Ishikawa (cell line): ENCODE measurements around the gene BAZ1B.

Experiments
- CEBPB ChIP-seq: IDR thresholded peaks from 2 replicates; pipeline ENCODE4 v1.6.1; 2012
- EGR1 ChIP-seq: IDR thresholded peaks from 2 replicates; pipeline ENCODE4 v1.6.1; 2012
- EP300 ChIP-seq: IDR thresholded peaks from 2 replicates; pipeline ENCODE4 v1.6.1; 2012; ENCODE audit warnings: borderline replicate concordance
- FOXM1 ChIP-seq: IDR thresholded peaks from 2 replicates; pipeline ENCODE4 v1.6.1; 2012; ENCODE audit warnings: low read depth, borderline replicate concordance
- MAX ChIP-seq: IDR thresholded peaks from 2 replicates; pipeline ENCODE4 v1.6.1; 2012
- RAD21 ChIP-seq: IDR thresholded peaks from 2 replicates; pipeline ENCODE4 v1.6.1; 2012; ENCODE audit warnings: low read depth
- TCF12 ChIP-seq: IDR thresholded peaks from 2 replicates; pipeline ENCODE4 v1.6.1; 2012; ENCODE audit warnings: low read depth
- YY1 ChIP-seq: IDR thresholded peaks from 2 replicates; pipeline ENCODE4 v1.6.1; 2012; ENCODE audit warnings: low read depth
- ZBTB7A ChIP-seq: IDR thresholded peaks from 2 replicates; pipeline ENCODE4 v1.6.1; 2012; ENCODE audit warnings: low read depth

DNA sequence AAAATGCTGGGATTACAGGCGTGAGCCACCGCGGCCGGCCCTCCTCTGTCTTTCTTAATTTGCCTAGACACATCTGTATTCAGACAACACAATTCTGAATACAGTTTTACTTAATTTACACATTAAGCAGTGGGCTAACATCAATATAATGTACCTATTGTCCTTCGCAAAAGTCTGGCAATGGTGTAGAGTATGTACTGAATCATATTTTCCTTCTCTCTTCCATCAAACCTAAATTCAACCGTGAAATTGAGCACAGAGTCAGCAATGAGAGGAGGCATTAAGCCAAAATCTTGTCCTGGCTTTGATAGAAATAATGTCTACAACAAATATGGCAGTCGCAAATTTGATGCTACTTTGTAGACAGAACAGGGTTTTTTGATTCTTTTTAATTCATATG is 58.1 kb downstream of the BAZ1B start:
- TF ChIP-seq TCF12 (no peak), MAX (no peak), FOXM1 (no peak), YY1 (no peak), EGR1 (no peak), CEBPB (no peak), RAD21 (no peak), EP300 (no peak), ZBTB7A (no peak)
